Breast epithelium (tissue), 4 donors: ENCODE data around the gene AIDA. TPM values are rescaled to one million over a fixed set of nuclear protein-coding genes. Genes with fewer than 3 reads are reported as not detected.
"Not testable (repeated sequence)": the region's sequence is repeated elsewhere in the genome, so short reads cannot be mapped to it uniquely, and the experiment has no call there.

Experiments used
- DNase-seq, 2 donors: peaks; one replicate each; pipeline ENCODE4 v3.0.0-alpha.2; 2019; ENCODE audit warnings: low spot score in 2 of 2
- H3K27ac ChIP-seq, 2 donors: fragments of 200-600 bp; sonication (generic) in 1 of 2; one replicate each; pipeline ENCODE4 v1.5.1; 2016 to 2019; ENCODE audit warnings: mild to moderate bottlenecking in 1 of 2
- H3K27me3 ChIP-seq, 2 donors: fragments of 200-600 bp; sonication (generic) in 1 of 2; one replicate each; pipeline versions ENCODE4 v1.5.1 to v1.6.0; 2017 to 2019; ENCODE audit warnings: control low read depth in 1 of 2, mild to moderate bottlenecking in 1 of 2
- H3K36me3 ChIP-seq: fragments of 200-600 bp; one replicate; pipeline ENCODE4 v1.5.1; 2019
- H3K4me1 ChIP-seq, 2 donors: fragments of 200-600 bp; sonication (generic); one replicate each; pipeline ENCODE4 v1.5.1; 2016 to 2019; ENCODE audit warnings: control low read depth in 1 of 2
- H3K4me3 ChIP-seq, 3 donors: fragments of 200-600 bp; sonication (generic); 1 replicate in 2 of 3; 2 replicates in 1 of 3; pipeline ENCODE4 v1.5.1; 2016 to 2019; ENCODE audit warnings: mild to moderate bottlenecking in 3 of 3, moderate library complexity in 2 of 3
- H3K9me3 ChIP-seq, 2 donors: fragments of 200-600 bp; sonication (generic) in 1 of 2; one replicate each; pipeline ENCODE4 v1.5.1; 2016 to 2019; ENCODE audit warnings: control low read depth in 1 of 2
- CTCF ChIP-seq, 3 donors: fragments of 450-650 bp; IDR thresholded peaks; one replicate each; pipeline ENCODE4 v1.5.1; 2016 to 2017; ENCODE audit warnings: antibody characterized with exemption in 3 of 3, mild to moderate bottlenecking in 3 of 3, moderate library complexity in 3 of 3
- POLR2A ChIP-seq: fragments of 450-650 bp; IDR thresholded peaks from one replicate; pipeline ENCODE4 v1.6.1; 2016; ENCODE audit warnings: antibody characterized with exemption, mild to moderate bottlenecking, moderate library complexity
- POLR2AphosphoS5 ChIP-seq, 3 donors: sonication (generic); formaldehyde crosslinking; IDR thresholded peaks; one replicate each; pipeline ENCODE4 v1.6.1; 2017; ENCODE audit warnings: antibody characterized with exemption in 3 of 3
- intact Hi-C: fragments of 100-400 bp; cut with DNase I; formaldehyde crosslinking; loops from one replicate; pipeline ENCODE4 v1.15.1; 2023; ENCODE audit warnings: low total_unique reads
- total RNA-seq, 3 donors: library from RNA; depleted of rRNA; stranded (reverse); fragments of >200 nt; gene quantifications; one replicate each; pipeline ENCODE4 v1.1.0, GENCODE V29; 2016

Gene AIDA
- total RNA-seq, 3 donors from 2014 or later = 52.2 to 88.0 (median 58.3) TPM

DNA sequence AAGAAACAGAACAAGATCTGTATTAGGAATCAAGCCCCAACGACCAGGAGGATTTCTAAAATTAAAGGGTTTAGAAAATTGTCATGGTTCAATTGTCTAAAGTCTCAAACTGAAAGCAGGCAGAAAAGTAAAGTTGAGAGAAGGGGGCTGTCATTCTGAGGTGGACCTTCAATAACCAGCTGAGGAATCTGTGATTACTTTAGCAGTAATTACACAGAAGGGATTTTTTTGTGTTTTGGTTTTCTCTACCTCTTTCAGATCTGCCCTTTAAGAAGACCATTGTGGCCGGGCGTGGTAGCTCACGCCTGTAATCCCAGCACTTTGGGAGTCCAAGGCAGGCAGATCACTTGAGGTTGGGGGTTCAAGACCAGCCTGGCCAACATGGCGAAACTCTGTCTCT, 17.4 kb downstream of the AIDA start:
- no peak overlapping the region for H3K27ac ChIP-seq
- H3K4me3 ChIP-seq = no peak overlapping the region
- intact Hi-C loops = no loop called here
- no peaks in the 10 kb centered on the region for H3K4me1 ChIP-seq
- TF ChIP-seq POLR2A (no peak), CTCF (IDR thresholded peaks at IDR 0.05) (no peak), POLR2AphosphoS5 (IDR thresholded peaks at IDR 0.05) (no peak)
- H3K27me3 ChIP-seq = no peaks in the 10 kb centered on the region
- no peaks in the 10 kb centered on the region for H3K36me3 ChIP-seq
- no peak for DNase-seq
- H3K9me3 ChIP-seq = no peaks in the 10 kb centered on the region

DNA sequence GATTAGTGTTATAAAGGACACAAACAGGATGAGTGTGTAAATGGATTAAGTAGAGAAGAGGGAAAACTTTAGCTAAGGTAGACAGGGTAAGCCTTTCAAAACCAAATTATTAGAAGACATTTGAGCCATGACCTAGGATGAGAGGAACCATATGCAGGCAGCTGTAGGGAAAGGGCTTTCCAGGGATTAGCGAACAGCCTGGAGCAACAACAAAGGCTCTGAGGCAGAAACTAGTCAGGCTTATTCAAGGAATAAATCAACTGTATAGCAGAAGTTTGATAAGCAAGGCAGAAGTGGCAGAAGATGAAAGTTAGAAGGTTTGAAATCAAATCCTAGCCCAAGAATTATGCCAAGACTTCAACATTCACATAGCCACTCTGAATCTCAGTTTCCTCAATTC, 21.3 kb downstream of the AIDA start:
- H3K4me1 ChIP-seq = no peaks in the 10 kb centered on the region
- H3K36me3 ChIP-seq = no peaks in the 10 kb centered on the region
- no peak overlapping the region for H3K4me3 ChIP-seq
- no peak overlapping the region for H3K27ac ChIP-seq
- DNase-seq = no peak
- no peaks in the 10 kb centered on the region for H3K9me3 ChIP-seq
- no peaks in the 10 kb centered on the region for H3K27me3 ChIP-seq
- intact Hi-C loops = no loop called here
- TF ChIP-seq POLR2A = no peak
- no peak for TF ChIP-seq POLR2AphosphoS5 (IDR thresholded peaks at IDR 0.05)
- no peak for TF ChIP-seq CTCF (IDR thresholded peaks at IDR 0.05)

- no peak for DNase-seq
- Histone ChIP-seq H3K4me1 (no peaks in the 10 kb centered on the region), H3K27ac (no peak overlapping the region), H3K9me3 (no peaks in the 10 kb centered on the region), H3K4me3 (no peak overlapping the region), H3K36me3 (peaks cover 5% of the 10 kb centered on the region), H3K27me3 (no peaks in the 10 kb centered on the region)
- TF ChIP-seq POLR2A (no peak), POLR2AphosphoS5 (IDR thresholded peaks at IDR 0.05) (no peak), CTCF (IDR thresholded peaks at IDR 0.05) (no peak)
- intact Hi-C loops = no loop called here
Measured at GRCh38 chr1:222680080-222680479, 32.2 kb downstream of the AIDA start.

DNA sequence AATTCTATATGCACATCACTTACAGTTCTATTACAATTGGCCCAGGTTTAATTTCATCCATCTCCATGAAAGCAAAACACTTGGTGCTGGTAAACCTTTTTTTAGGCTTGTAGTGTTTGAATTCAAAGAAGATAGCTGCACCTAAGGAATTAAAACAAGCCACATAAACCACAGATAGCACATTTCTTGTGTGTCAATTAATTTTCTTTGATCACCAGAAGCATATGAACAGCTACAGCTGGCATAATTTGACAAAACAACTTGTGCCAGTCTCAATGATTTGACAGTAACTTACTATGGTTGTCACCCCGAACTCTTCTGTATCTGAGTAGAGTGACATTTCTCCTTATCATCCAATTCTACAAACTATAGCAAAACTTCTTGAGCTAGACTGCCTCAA, 42.2 kb downstream of the AIDA start:
- intact Hi-C loops = no loop called here
- no peak for TF ChIP-seq POLR2AphosphoS5 (IDR thresholded peaks at IDR 0.05)
- TF ChIP-seq CTCF (IDR thresholded peaks at IDR 0.05) = no peak
- no peak for TF ChIP-seq POLR2A
- H3K27ac ChIP-seq = peak overlapping the region in 1 of 2 donors; percentile 19

GRCh38 chr1:222669107-222669506, 43.2 kb downstream of the AIDA start:
- intact Hi-C loops, H3K9me3 ChIP-seq, H3K27me3 ChIP-seq, H3K36me3 ChIP-seq, DNase-seq, H3K4me3 ChIP-seq, H3K27ac ChIP-seq, H3K4me1 ChIP-seq: not testable (repeated sequence)

More for the DNA sequence above, 42.2 kb downstream of the AIDA start:
- Histone ChIP-seq H3K9me3 (no peaks in the 10 kb centered on the region), H3K27me3 (no peaks in the 10 kb centered on the region), H3K4me1 (no peaks in the 10 kb centered on the region), H3K36me3 (peaks cover 4% of the 10 kb centered on the region), H3K4me3 (no peak overlapping the region)
- DNase-seq = no peak

DNA sequence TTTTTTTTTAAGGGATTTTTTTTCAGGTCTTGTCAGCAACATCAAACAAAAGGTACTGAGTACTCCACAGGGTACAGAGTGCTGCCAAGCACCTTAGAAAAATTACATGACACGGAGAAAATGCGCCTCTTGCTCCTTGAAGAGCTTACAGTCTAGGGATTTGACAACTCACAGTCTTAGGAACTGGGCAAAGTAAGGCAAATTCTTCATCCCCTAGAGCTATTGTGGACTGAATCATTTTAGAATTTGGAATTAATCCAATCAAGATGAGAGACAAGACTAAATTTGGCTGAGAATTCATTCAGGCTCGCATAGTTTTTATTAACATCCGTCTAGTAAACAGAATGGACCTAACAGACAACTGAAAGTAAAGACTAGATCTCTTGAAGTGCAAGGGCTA, 44.1 kb downstream of the AIDA start:
- H3K4me3 ChIP-seq, H3K27ac ChIP-seq, H3K36me3 ChIP-seq, H3K4me1 ChIP-seq, intact Hi-C loops, H3K27me3 ChIP-seq, DNase-seq, H3K9me3 ChIP-seq: not testable (repeated sequence)
